Vagina (tissue), 2 donors: Measurements from ENCODE around the gene TMEM135. TPM values are rescaled to one million over a fixed set of nuclear protein-coding genes. Genes with fewer than 3 reads are reported as not detected.

Experiments
- DNase-seq, 2 donors: peaks; one replicate each; pipeline ENCODE4 v3.0.0-alpha.2; 2017; ENCODE audit errors: extremely low spot score in 2 of 2
- H3K27ac ChIP-seq: fragments of 200-600 bp; sonication (generic); one replicate; pipeline ENCODE4 v1.5.1; 2019
- H3K27me3 ChIP-seq: fragments of 200-600 bp; sonication (generic); one replicate; pipeline ENCODE4 v1.5.1; 2019
- H3K36me3 ChIP-seq, 2 donors: fragments of 200-600 bp; sonication (generic); one replicate each; pipeline ENCODE4 v1.5.1; 2017 to 2019
- H3K4me1 ChIP-seq: fragments of 200-600 bp; sonication (generic); one replicate; pipeline ENCODE4 v1.5.1; 2019
- H3K4me3 ChIP-seq, 2 donors: fragments of 200-600 bp; sonication (generic); 1 replicate in 1 of 2; 2 replicates in 1 of 2; pipeline ENCODE4 v1.5.1; 2016 to 2019
- H3K9me3 ChIP-seq: fragments of 200-600 bp; sonication (generic); one replicate; pipeline ENCODE4 v1.5.1; 2019
- CTCF ChIP-seq, 3 experiments: fragments of 450-650 bp in 2 of 3; fragments of 200-600 bp in 1 of 3; sonication (generic) in 1 of 3; IDR thresholded peaks; one replicate each; pipeline ENCODE4 v1.5.1; 2017 to 2019; ENCODE audit warnings: antibody characterized with exemption in 3 of 3, mild to moderate bottlenecking in 2 of 3, moderate library complexity in 2 of 3
- POLR2A ChIP-seq, 2 donors: fragments of 450-650 bp; IDR thresholded peaks; one replicate each; pipeline ENCODE4 v1.6.1; 2017; ENCODE audit warnings: antibody characterized with exemption in 2 of 2, mild to moderate bottlenecking in 2 of 2, moderate library complexity in 2 of 2
- POLR2AphosphoS5 ChIP-seq, 2 donors: sonication (generic); formaldehyde crosslinking; IDR thresholded peaks; one replicate each; pipeline ENCODE4 v1.9.0; 2017; ENCODE audit warnings: antibody characterized with exemption in 2 of 2, mild to moderate bottlenecking in 2 of 2, low read depth in 1 of 2; ENCODE audit not compliant: insufficient read depth in 1 of 2
- intact Hi-C: fragments of 100-400 bp; cut with DNase I; formaldehyde crosslinking; loops from one replicate; pipeline ENCODE4 v1.15.1; 2023
- total RNA-seq: library from RNA; depleted of rRNA; stranded (reverse); fragments of >200 nt; gene quantifications from one replicate; pipeline ENCODE4 v1.2.3, GENCODE V29; 2016

TMEM135 gene
- total RNA-seq, 1 donor from 2014 or later: 17.2 TPM

- intact Hi-C loops: no loop called here
- no peak for DNase-seq
- no peak for TF ChIP-seq POLR2AphosphoS5 (IDR thresholded peaks at IDR 0.05; ENCODE audit: insufficient read depth in 1 of 2, low read depth in 1 of 2)
- no peak for TF ChIP-seq POLR2A (IDR thresholded peaks at IDR 0.05)
- no peak for TF ChIP-seq CTCF (IDR thresholded peaks at IDR 0.05)
- H3K4me3 ChIP-seq: no peak overlapping the region
- no peaks in the 10 kb centered on the region for H3K36me3 ChIP-seq
- H3K9me3 ChIP-seq: no peaks in the 10 kb centered on the region
- no peak overlapping the region for H3K27ac ChIP-seq
- H3K4me1 ChIP-seq: no peaks in the 10 kb centered on the region
- H3K27me3 ChIP-seq: no peaks in the 10 kb centered on the region
These were observed 23.6 kb upstream of the TMEM135 start for GRCh38 chr11:87013912-87014825.

GRCh38 chr11:87015645-87016044 lies 22.1 kb upstream of the TMEM135 start:
- TF ChIP-seq CTCF (IDR thresholded peaks at IDR 0.05) (no peak), POLR2A (IDR thresholded peaks at IDR 0.05) (no peak), POLR2AphosphoS5 (IDR thresholded peaks at IDR 0.05; ENCODE audit: insufficient read depth in 1 of 2, low read depth in 1 of 2) (no peak)
- intact Hi-C loops: no loop called here
- Histone ChIP-seq H3K4me3 (no peak overlapping the region), H3K4me1 (no peaks in the 10 kb centered on the region), H3K36me3 (no peaks in the 10 kb centered on the region), H3K27me3 (no peaks in the 10 kb centered on the region), H3K27ac (no peak overlapping the region), H3K9me3 (no peaks in the 10 kb centered on the region)
- no peak for DNase-seq

- H3K4me3 ChIP-seq: no peak overlapping the region
- H3K27ac ChIP-seq: no peak overlapping the region
- intact Hi-C loops: no loop called here
- no peaks in the 10 kb centered on the region for H3K9me3 ChIP-seq
- DNase-seq: no peak
- TF ChIP-seq CTCF (IDR thresholded peaks at IDR 0.05) (no peak), POLR2A (IDR thresholded peaks at IDR 0.05) (no peak), POLR2AphosphoS5 (IDR thresholded peaks at IDR 0.05; ENCODE audit: insufficient read depth in 1 of 2, low read depth in 1 of 2) (no peak)
- no peaks in the 10 kb centered on the region for H3K4me1 ChIP-seq
- H3K36me3 ChIP-seq: no peaks in the 10 kb centered on the region
- no peaks in the 10 kb centered on the region for H3K27me3 ChIP-seq
These were observed 18.0 kb upstream of the TMEM135 start for GRCh38 chr11:87019613-87020271.

- no peak overlapping the region for H3K27ac ChIP-seq
- H3K27me3 ChIP-seq: no peaks in the 10 kb centered on the region
These were observed 17.4 kb upstream of the TMEM135 start for GRCh38 chr11:87020336-87020735.

More at GRCh38 chr11:87020336-87020735, 17.4 kb upstream of the TMEM135 start:
- DNase-seq: no peak
- Histone ChIP-seq H3K36me3 (no peaks in the 10 kb centered on the region), H3K4me1 (no peaks in the 10 kb centered on the region), H3K9me3 (no peaks in the 10 kb centered on the region), H3K4me3 (no peak overlapping the region)
- intact Hi-C loops: no loop called here
- no peak for TF ChIP-seq POLR2AphosphoS5 (IDR thresholded peaks at IDR 0.05; ENCODE audit: insufficient read depth in 1 of 2, low read depth in 1 of 2)
- no peak for TF ChIP-seq POLR2A (IDR thresholded peaks at IDR 0.05)
- TF ChIP-seq CTCF (IDR thresholded peaks at IDR 0.05): no peak
